Neural cell (in vitro differentiated cells): ENCODE measurements around the gene ZNF263.

Experiments
- EP300 ChIP-seq: fragments of 450-650 bp; conservative IDR thresholded peaks from 2 replicates; pipeline ENCODE4 v1.6.1; 2014; ENCODE audit warnings: antibody characterized with exemption, mild to moderate bottlenecking, moderate library complexity; ENCODE audit not compliant: poor library complexity, severe bottlenecking
- EZH2 ChIP-seq: fragments of 200-600, 300-800 bp; shearing (Covaris generic), sonication (generic); IDR thresholded peaks from 2 replicates; pipeline ENCODE4 v1.6.1; 2014; ENCODE audit warnings: antibody characterized with exemption, low read length, borderline replicate concordance, mild to moderate bottlenecking; ENCODE audit not compliant: insufficient read depth, poor library complexity, severe bottlenecking
- MXI1 ChIP-seq: fragments of 450-650 bp; conservative IDR thresholded peaks from 2 replicates; pipeline ENCODE4 v1.6.1; 2014; ENCODE audit warnings: antibody characterized with exemption, mild to moderate bottlenecking; ENCODE audit not compliant: poor library complexity, severe bottlenecking
- POLR2AphosphoS5 ChIP-seq: IDR thresholded peaks from 2 replicates; pipeline ENCODE4 v1.6.1; 2012
- RAD21 ChIP-seq: fragments of 450-650 bp; conservative IDR thresholded peaks from 2 replicates; pipeline ENCODE4 v1.6.1; 2014; ENCODE audit warnings: antibody characterized with exemption, mild to moderate bottlenecking, moderate library complexity
- SMC3 ChIP-seq: fragments of 450-650 bp; conservative IDR thresholded peaks from 2 replicates; pipeline ENCODE4 v1.6.1; 2014; ENCODE audit warnings: antibody characterized with exemption, mild to moderate bottlenecking, moderate library complexity; ENCODE audit not compliant: poor library complexity
- TAF1 ChIP-seq: IDR thresholded peaks from 2 replicates; pipeline ENCODE4 v1.6.1; 2012; ENCODE audit warnings: low read depth
- TF ChIP-seq, protein P1 (sequence below): fragments of 450-650 bp; IDR thresholded peaks from 2 replicates; pipeline ENCODE4 v1.5.1; 2014; ENCODE audit warnings: antibody characterized with exemption, mild to moderate bottlenecking, moderate library complexity; ENCODE audit not compliant: poor library complexity, severe bottlenecking
- TF ChIP-seq, protein P2 (sequence below): IDR thresholded peaks from 2 replicates; pipeline ENCODE4 v1.6.1; 2012; ENCODE audit warnings: borderline replicate concordance

DNA sequence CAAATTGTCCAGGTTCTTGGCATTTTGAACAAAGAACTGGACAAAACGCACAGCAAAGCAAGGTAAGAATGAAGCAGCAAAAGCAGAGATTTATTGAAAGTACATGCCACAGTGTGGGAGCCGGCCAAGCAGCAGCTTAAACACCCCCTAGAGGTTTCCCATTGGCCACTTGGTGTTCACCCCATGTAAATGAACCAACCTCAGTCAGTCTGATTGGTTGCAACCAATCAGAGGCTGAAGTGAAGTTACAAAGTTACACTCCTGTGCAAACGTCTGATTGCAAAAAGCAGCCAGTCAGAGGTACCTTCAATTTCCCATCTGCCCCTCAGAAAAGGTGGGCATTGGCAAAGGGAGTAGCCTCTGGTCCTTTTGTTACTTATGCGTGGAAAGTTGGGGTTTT is 8.8 kb upstream of the ZNF263 start:
- TF ChIP-seq, protein P1, sequence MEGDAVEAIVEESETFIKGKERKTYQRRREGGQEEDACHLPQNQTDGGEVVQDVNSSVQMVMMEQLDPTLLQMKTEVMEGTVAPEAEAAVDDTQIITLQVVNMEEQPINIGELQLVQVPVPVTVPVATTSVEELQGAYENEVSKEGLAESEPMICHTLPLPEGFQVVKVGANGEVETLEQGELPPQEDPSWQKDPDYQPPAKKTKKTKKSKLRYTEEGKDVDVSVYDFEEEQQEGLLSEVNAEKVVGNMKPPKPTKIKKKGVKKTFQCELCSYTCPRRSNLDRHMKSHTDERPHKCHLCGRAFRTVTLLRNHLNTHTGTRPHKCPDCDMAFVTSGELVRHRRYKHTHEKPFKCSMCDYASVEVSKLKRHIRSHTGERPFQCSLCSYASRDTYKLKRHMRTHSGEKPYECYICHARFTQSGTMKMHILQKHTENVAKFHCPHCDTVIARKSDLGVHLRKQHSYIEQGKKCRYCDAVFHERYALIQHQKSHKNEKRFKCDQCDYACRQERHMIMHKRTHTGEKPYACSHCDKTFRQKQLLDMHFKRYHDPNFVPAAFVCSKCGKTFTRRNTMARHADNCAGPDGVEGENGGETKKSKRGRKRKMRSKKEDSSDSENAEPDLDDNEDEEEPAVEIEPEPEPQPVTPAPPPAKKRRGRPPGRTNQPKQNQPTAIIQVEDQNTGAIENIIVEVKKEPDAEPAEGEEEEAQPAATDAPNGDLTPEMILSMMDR: no peak
- no peak for TF ChIP-seq EZH2
- TF ChIP-seq, protein P2, sequence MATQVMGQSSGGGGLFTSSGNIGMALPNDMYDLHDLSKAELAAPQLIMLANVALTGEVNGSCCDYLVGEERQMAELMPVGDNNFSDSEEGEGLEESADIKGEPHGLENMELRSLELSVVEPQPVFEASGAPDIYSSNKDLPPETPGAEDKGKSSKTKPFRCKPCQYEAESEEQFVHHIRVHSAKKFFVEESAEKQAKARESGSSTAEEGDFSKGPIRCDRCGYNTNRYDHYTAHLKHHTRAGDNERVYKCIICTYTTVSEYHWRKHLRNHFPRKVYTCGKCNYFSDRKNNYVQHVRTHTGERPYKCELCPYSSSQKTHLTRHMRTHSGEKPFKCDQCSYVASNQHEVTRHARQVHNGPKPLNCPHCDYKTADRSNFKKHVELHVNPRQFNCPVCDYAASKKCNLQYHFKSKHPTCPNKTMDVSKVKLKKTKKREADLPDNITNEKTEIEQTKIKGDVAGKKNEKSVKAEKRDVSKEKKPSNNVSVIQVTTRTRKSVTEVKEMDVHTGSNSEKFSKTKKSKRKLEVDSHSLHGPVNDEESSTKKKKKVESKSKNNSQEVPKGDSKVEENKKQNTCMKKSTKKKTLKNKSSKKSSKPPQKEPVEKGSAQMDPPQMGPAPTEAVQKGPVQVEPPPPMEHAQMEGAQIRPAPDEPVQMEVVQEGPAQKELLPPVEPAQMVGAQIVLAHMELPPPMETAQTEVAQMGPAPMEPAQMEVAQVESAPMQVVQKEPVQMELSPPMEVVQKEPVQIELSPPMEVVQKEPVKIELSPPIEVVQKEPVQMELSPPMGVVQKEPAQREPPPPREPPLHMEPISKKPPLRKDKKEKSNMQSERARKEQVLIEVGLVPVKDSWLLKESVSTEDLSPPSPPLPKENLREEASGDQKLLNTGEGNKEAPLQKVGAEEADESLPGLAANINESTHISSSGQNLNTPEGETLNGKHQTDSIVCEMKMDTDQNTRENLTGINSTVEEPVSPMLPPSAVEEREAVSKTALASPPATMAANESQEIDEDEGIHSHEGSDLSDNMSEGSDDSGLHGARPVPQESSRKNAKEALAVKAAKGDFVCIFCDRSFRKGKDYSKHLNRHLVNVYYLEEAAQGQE: no peak
- TF ChIP-seq POLR2AphosphoS5: no peak
- no peak for TF ChIP-seq TAF1
- TF ChIP-seq RAD21: no peak
- TF ChIP-seq MXI1: no peak
- TF ChIP-seq EP300: no peak
- TF ChIP-seq SMC3: no peak
